Body of pancreas (tissue), 4 donors: ENCODE data around the gene KRT12. TPM values are rescaled to one million over a fixed set of nuclear protein-coding genes. Genes with fewer than 3 reads are reported as not detected.
"Not testable (repeated sequence)": the region's sequence is repeated elsewhere in the genome, so short reads cannot be mapped to it uniquely, and the experiment has no call there.

Experiments
- ATAC-seq: fragments of 150-250 bp; one replicate; pipeline ENCODE4 v1.9.1; 2016
- DNase-seq, 4 donors: peaks; one replicate each; pipeline ENCODE4 v3.0.0-alpha.2; 2019
- H3K27ac ChIP-seq, 4 donors: fragments of 200-600 bp; sonication (generic); 1 replicate in 3 of 4; 2 replicates in 1 of 4; pipeline versions ENCODE4 v1.5.1 to v1.6.1; 2016 to 2019; ENCODE audit warnings: mild to moderate bottlenecking in 1 of 4, mixed read lengths in 1 of 4, moderate library complexity in 1 of 4
- H3K27me3 ChIP-seq, 2 donors: fragments of 200-600 bp; sonication (generic); one replicate each; pipeline ENCODE4 v1.6.0; 2016; ENCODE audit warnings: mild to moderate bottlenecking in 1 of 2
- H3K36me3 ChIP-seq, 2 donors: fragments of 200-600 bp; sonication (generic); replicated peaks in 1 of 2; 2 replicates each; pipeline ENCODE4 v1.5.1; 2016; ENCODE audit warnings: low read depth in 2 of 2; ENCODE audit not compliant: insufficient read depth in 1 of 2
- H3K4me1 ChIP-seq: fragments of 200-600 bp; sonication (generic); one replicate; pipeline ENCODE4 v1.6.0; 2016
- H3K4me3 ChIP-seq, 2 donors: fragments of 200-600 bp; sonication (generic); 1 replicate in 1 of 2; 2 replicates in 1 of 2; pipeline ENCODE4 v1.5.1; 2016 to 2019
- H3K9me3 ChIP-seq, 3 donors: fragments of 200-600 bp; sonication (generic); 1 replicate in 2 of 3; 2 replicates in 1 of 3; pipeline ENCODE4 v1.5.1; 2016
- CTCF ChIP-seq, 7 experiments: fragments of 450-650 bp in 4 of 7; fragments of 200-600 bp in 3 of 7; sonication (generic) in 3 of 7; IDR thresholded peaks; one replicate each; pipeline ENCODE4 v1.5.1; 2016 to 2019; ENCODE audit warnings: antibody characterized with exemption in 7 of 7
- POLR2A ChIP-seq, 3 donors: fragments of 450-650 bp; IDR thresholded peaks; one replicate each; pipeline ENCODE4 v1.6.1; 2016; ENCODE audit warnings: antibody characterized with exemption in 3 of 3, mild to moderate bottlenecking in 2 of 3
- WGBS, 2 donors: methylation state at CpG; one replicate each; pipeline ENCODE4 v1.1.5; 2017; 5-methylcytosine and 5-hydroxymethylcytosine counted together
- intact Hi-C: fragments of 100-400 bp; cut with DNase I; formaldehyde crosslinking; loops from one replicate; pipeline ENCODE4 v1.15.1; 2023
- total RNA-seq, 2 donors: library from RNA; depleted of rRNA; stranded (reverse); fragments of >200 nt; gene quantifications; one replicate each; pipeline ENCODE4 v1.1.0, GENCODE V29; 2016

KRT12 gene
- total RNA-seq, 2 donors from 2014 or later: not detected

GRCh38 chr17:40862985-40863733 lies 3.9 kb downstream of the KRT12 start:
- intact Hi-C loops: no loop called here
- no peak for ATAC-seq
- TF ChIP-seq CTCF (IDR thresholded peaks at IDR 0.05) (no peak), POLR2A (IDR thresholded peaks at IDR 0.05) (no peak)

GRCh38 chr17:40859536-40859935 lies 7.5 kb downstream of the KRT12 start:
- no peaks in the 10 kb centered on the region for H3K36me3 ChIP-seq
- no peak for TF ChIP-seq CTCF (IDR thresholded peaks at IDR 0.05)
- no peak for TF ChIP-seq POLR2A (IDR thresholded peaks at IDR 0.05)
- intact Hi-C loops: no loop called here
- no peak for DNase-seq
- no peak overlapping the region for H3K4me3 ChIP-seq
- H3K27me3 ChIP-seq: no peaks in the 10 kb centered on the region
- ATAC-seq: no peak
- no peaks in the 10 kb centered on the region for H3K9me3 ChIP-seq
- H3K27ac ChIP-seq: no peak overlapping the region
- H3K4me1 ChIP-seq: no peaks in the 10 kb centered on the region
- 41 to 54% methylated on average over 2 of the region's 2 CpGs for WGBS, 2 donors

More at GRCh38 chr17:40862985-40863733, 3.9 kb downstream of the KRT12 start:
- no peak overlapping the region for H3K27ac ChIP-seq
- DNase-seq: no peak
- H3K4me3 ChIP-seq: no peak overlapping the region
- 34 to 49% methylated on average over 37 to 39 of the region's 39 CpGs for WGBS, 2 donors
- no peaks in the 10 kb centered on the region for H3K9me3 ChIP-seq
- no peaks in the 10 kb centered on the region for H3K4me1 ChIP-seq
- H3K27me3 ChIP-seq: no peaks in the 10 kb centered on the region
- H3K36me3 ChIP-seq: no peaks in the 10 kb centered on the region

GRCh38 chr17:40858667-40859066 lies 8.4 kb downstream of the KRT12 start:
- H3K27ac ChIP-seq, H3K36me3 ChIP-seq, ATAC-seq, DNase-seq, H3K27me3 ChIP-seq, H3K9me3 ChIP-seq, H3K4me3 ChIP-seq, intact Hi-C loops, H3K4me1 ChIP-seq: not testable (repeated sequence)
- 85 to 90% methylated on average over 2 of the region's 2 CpGs for WGBS, 2 donors

GRCh38 chr17:40857535-40857934 lies 9.5 kb downstream of the KRT12 start:
- Histone ChIP-seq H3K4me1 (peaks cover 5% of the 10 kb centered on the region), H3K27ac (no peak overlapping the region), H3K36me3 (no peaks in the 10 kb centered on the region), H3K27me3 (no peaks in the 10 kb centered on the region), H3K4me3 (no peak overlapping the region), H3K9me3 (no peaks in the 10 kb centered on the region)
- TF ChIP-seq POLR2A (IDR thresholded peaks at IDR 0.05) (no peak), CTCF (IDR thresholded peaks at IDR 0.05) (no peak)
- ATAC-seq (no peak), DNase-seq (no peak)
- 72 to 73% methylated on average over 5 of the region's 5 CpGs for WGBS, 2 donors
- intact Hi-C loops: no loop called here

- Histone ChIP-seq H3K27ac (no peak overlapping the region), H3K4me1 (peaks cover 5% of the 10 kb centered on the region), H3K4me3 (no peak overlapping the region), H3K36me3 (no peaks in the 10 kb centered on the region), H3K27me3 (no peaks in the 10 kb centered on the region), H3K9me3 (no peaks in the 10 kb centered on the region)
- 27 to 28% methylated on average over 6 of the region's 6 CpGs for WGBS, 2 donors
- TF ChIP-seq POLR2A (IDR thresholded peaks at IDR 0.05) (no peak), CTCF (IDR thresholded peaks at IDR 0.05) (no peak)
- intact Hi-C loops: no loop called here
- DNase-seq: no peak
- ATAC-seq: no peak
These were observed 12.7 kb downstream of the KRT12 start for GRCh38 chr17:40854175-40854814.
